Peyer's patch (tissue), 4 donors: Measurements from ENCODE around the gene SSTR5. TPM values are rescaled to one million over a fixed set of nuclear protein-coding genes. Genes with fewer than 3 reads are reported as not detected.
"Not testable (repeated sequence)": the region's sequence is repeated elsewhere in the genome, so short reads cannot be mapped to it uniquely, and the experiment has no call there.

ENCODE experiments used
- DNase-seq, 3 donors: peaks; one replicate each; pipeline ENCODE4 v3.0.0-alpha.2; 2017 to 2019
- H3K27ac ChIP-seq, 4 donors: fragments of 200-600 bp; sonication (generic); one replicate each; pipeline ENCODE4 v1.5.1; 2016 to 2019
- H3K27me3 ChIP-seq, 2 donors: fragments of 200-600 bp; sonication (generic); one replicate each; pipeline ENCODE4 v1.5.1; 2019
- H3K36me3 ChIP-seq, 3 donors: fragments of 200-600 bp; sonication (generic); one replicate each; pipeline ENCODE4 v1.5.1; 2016 to 2019
- H3K4me1 ChIP-seq, 4 donors: fragments of 200-600 bp; sonication (generic); one replicate each; pipeline ENCODE4 v1.5.1; 2016 to 2019
- H3K4me3 ChIP-seq, 4 donors: fragments of 200-600 bp; sonication (generic); 1 replicate in 3 of 4; 2 replicates in 1 of 4; pipeline ENCODE4 v1.5.1; 2016 to 2019; ENCODE audit warnings: mild to moderate bottlenecking in 1 of 4
- H3K9me3 ChIP-seq, 4 donors: fragments of 200-600 bp; sonication (generic); one replicate each; pipeline ENCODE4 v1.5.1; 2016 to 2019; ENCODE audit warnings: mild to moderate bottlenecking in 1 of 4
- POLR2A ChIP-seq, 2 donors: fragments of 450-650 bp; IDR thresholded peaks; one replicate each; pipeline ENCODE4 v1.5.1; 2017; ENCODE audit warnings: antibody characterized with exemption in 2 of 2, mild to moderate bottlenecking in 2 of 2, moderate library complexity in 2 of 2
- total RNA-seq, 4 donors: library from RNA; depleted of rRNA; stranded (reverse); fragments of >200 nt; gene quantifications; one replicate each; pipeline ENCODE4 v1.1.0, GENCODE V29; 2016
- TF ChIP-seq, protein P1 (sequence below), 6 experiments: fragments of 450-650 bp in 4 of 6; fragments of 200-600 bp in 2 of 6; sonication (generic) in 1 of 6; IDR thresholded peaks; one replicate each; pipeline ENCODE4 v1.5.1; 2017 to 2019; ENCODE audit warnings: antibody characterized with exemption in 6 of 6, mild to moderate bottlenecking in 3 of 6, moderate library complexity in 1 of 6

The SSTR5 gene
- total RNA-seq, 4 donors from 2014 or later = 1.5 to 2.1 TPM; not detected in 2

DNA sequence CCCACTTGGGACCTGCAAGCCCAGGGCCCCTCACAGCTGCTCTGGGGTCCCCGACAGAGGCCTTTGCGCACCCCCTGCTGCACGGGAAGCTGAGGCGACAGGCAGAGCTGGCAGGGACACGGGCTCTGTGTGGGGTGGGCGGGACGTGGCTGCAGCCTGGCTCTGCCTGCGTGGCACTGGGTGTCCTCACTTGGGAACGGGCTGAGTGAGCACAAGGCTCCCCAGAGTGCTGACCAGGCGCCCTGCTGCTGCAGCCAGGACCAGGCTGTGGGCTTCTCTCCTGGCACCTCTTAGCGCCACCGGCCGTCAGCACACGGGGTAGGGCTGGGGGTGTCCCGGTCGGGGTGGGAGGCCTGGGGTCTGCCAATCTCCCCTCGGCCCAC lies 16.9 kb downstream of the SSTR5 start:
- peaks cover 0 to 14% (median 7%) of the 10 kb centered on the region in 4 donors for H3K9me3 ChIP-seq
- peak overlapping the region in 2 of 4 donors; percentile 61 to 65 for H3K4me3 ChIP-seq
- TF ChIP-seq, protein P1, sequence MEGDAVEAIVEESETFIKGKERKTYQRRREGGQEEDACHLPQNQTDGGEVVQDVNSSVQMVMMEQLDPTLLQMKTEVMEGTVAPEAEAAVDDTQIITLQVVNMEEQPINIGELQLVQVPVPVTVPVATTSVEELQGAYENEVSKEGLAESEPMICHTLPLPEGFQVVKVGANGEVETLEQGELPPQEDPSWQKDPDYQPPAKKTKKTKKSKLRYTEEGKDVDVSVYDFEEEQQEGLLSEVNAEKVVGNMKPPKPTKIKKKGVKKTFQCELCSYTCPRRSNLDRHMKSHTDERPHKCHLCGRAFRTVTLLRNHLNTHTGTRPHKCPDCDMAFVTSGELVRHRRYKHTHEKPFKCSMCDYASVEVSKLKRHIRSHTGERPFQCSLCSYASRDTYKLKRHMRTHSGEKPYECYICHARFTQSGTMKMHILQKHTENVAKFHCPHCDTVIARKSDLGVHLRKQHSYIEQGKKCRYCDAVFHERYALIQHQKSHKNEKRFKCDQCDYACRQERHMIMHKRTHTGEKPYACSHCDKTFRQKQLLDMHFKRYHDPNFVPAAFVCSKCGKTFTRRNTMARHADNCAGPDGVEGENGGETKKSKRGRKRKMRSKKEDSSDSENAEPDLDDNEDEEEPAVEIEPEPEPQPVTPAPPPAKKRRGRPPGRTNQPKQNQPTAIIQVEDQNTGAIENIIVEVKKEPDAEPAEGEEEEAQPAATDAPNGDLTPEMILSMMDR (IDR thresholded peaks at IDR 0.05) = no peak
- no peak for TF ChIP-seq POLR2A (IDR thresholded peaks at IDR 0.05)
- peaks cover 0 to 18% (median 4%) of the 10 kb centered on the region in 4 donors for H3K4me1 ChIP-seq
- H3K27me3 ChIP-seq = no peaks in the 10 kb centered on the region
- H3K36me3 ChIP-seq = no peaks in the 10 kb centered on the region
- H3K27ac ChIP-seq = peak overlapping the region in 3 of 4 donors; percentile 86 to 93 (median 87)
- DNase-seq = no peak

DNA sequence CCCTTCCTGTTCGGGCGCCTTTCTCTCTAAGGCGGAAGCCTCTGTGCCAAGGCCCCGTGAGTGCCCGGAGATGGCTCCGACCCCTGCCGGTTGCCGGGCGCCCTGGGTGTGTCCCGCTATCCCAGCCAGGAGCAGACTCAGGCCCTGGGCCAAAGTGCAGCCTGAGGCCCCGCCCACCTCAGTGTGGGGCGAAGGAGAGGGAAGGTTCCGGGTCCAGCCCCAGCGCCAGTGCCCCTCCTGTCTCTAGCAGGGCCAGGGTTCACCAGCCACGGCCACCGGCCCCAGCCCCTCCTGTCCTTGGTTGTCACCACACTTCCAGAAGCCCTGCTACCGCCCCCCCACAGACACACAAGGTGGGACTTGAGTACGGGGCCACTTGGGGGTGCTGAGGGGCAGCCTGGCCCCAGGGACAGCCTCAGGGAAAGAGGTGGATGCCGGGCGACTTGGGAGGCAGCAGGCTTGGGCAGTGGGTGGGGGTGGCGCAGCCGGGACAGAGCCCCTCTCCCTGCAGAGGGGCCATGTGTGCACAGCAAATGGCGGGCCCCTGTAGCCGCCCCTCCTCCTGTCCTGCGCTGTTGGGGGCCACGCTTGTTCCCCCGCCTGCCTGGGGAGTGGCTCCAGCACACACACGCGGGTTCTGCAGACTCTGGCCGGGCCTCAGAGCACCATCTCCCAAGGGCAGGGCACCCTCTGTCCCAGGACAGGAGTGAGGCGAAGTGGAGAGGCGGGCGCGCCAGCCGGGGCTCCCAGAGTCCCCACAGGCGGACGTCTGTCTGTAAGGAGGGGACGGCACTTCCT lies 17.5 kb downstream of the SSTR5 start:
- peak; percentile 90 to 95 for TF ChIP-seq POLR2A (IDR thresholded peaks at IDR 0.05)
- TF ChIP-seq, protein P1 (IDR thresholded peaks at IDR 0.05) = peak in 3 of 6 experiments; percentile 56 to 61 (median 61)
- peaks cover 0 to 18% (median 4%) of the 10 kb centered on the region in 4 donors for H3K4me1 ChIP-seq
- peak in 2 of 3 donors; percentile 93 to 97 for DNase-seq
- H3K36me3 ChIP-seq = no peaks in the 10 kb centered on the region
- peaks cover 0 to under 1% of the 10 kb centered on the region in 2 donors for H3K27me3 ChIP-seq
- H3K4me3 ChIP-seq = peak overlapping the region in 3 of 4 donors; percentile 33 to 65 (median 61)
- peak overlapping the region in 3 of 4 donors; percentile 86 to 93 (median 87) for H3K27ac ChIP-seq
- H3K9me3 ChIP-seq = peaks cover 0 to 9% (median 4%) of the 10 kb centered on the region in 4 donors

DNA sequence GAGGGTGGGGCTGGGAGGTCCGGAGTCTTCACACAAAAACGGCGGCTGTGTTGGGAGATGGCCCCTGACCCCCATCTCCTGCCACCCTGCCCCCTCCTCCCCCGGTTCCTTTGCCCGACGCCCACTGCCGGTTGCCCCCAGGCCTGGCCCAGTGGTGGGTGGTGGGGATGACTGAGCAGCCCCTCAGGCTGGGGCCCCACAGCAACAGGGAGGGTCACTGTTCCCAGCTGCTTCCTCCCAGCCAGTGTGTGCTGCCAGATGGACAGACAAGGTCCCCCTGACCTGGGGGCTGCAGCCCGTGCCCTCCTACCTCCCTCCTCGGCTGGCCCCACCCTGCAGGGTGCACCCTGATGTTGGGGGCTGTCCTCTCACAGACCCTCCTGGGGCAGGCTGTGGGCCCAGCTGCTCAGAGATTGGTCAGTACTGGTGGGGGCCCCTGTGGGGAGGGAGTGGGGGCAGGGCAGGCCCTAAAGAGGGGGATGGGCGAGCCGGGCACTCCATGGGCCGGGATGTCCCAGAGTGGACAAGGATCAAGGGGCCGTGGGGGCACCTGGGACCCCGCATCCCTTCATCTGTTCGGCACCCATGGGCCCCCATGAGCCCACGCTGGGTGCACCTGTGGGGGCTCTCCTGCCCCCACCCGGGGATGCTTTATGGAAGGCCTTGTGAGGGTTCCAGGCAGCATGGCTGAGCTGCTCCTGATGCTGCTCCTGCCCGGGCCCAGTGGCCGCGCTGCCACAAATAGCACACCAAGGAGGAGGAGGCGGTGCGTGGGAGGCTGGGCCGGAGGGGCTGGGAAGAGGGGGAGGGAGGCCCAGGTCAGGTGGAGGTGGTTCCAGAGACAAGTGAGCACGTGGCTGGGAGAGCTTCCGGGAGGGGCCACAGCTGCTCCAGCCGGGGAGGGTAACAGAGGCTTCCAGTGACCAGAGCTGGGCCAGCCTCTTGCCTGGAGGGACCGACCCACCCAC lies 18.4 kb downstream of the SSTR5 start:
- H3K9me3 ChIP-seq = peaks cover 0 to 2% (median 0%) of the 10 kb centered on the region in 4 donors
- peaks cover 0 to 18% (median 4%) of the 10 kb centered on the region in 4 donors for H3K4me1 ChIP-seq
- peaks cover 0 to 5% of the 10 kb centered on the region in 2 donors for H3K27me3 ChIP-seq
- TF ChIP-seq, protein P1 (IDR thresholded peaks at IDR 0.05) = no peak
- no peak for TF ChIP-seq POLR2A (IDR thresholded peaks at IDR 0.05)
- no peaks in the 10 kb centered on the region for H3K36me3 ChIP-seq
- DNase-seq = no peak
- peak overlapping the region in 3 of 4 donors; percentile 33 to 65 (median 61) for H3K4me3 ChIP-seq
- peak overlapping the region in 3 of 4 donors; percentile 86 to 93 (median 87) for H3K27ac ChIP-seq

DNA sequence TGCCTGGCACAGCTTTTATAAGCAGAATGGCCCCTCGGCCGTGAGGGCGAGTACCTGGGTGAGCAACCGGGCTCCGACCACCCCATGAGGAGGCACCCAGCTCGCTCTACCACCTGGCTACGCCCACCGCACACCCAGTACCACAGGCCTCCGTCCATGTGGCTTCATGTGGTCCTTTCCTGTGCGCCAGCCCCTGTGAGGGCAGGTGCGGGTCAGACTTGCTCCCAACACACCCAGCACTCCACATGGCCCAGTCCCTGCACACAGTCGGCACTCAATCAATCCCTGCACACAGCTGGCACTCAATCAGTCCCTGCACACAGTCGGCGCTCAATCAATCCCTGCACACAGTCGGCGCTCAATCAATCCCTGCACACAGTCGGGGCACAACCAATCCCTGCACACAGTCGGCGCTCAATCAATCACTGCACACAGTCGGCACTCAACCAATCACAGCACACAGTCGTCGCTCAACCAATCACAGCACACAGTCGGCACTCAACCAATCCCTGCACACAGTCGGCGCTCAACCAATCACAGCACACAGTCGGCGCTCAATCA lies 19.5 kb downstream of the SSTR5 start:
- peaks cover 0 to 18% (median 4%) of the 10 kb centered on the region in 4 donors for H3K4me1 ChIP-seq
- DNase-seq = no peak
- H3K27ac ChIP-seq = no peak overlapping the region
- no peak for TF ChIP-seq POLR2A (IDR thresholded peaks at IDR 0.05)
- TF ChIP-seq, protein P1 (IDR thresholded peaks at IDR 0.05) = no peak
- no peaks in the 10 kb centered on the region for H3K9me3 ChIP-seq
- no peaks in the 10 kb centered on the region for H3K36me3 ChIP-seq
- peaks cover 0 to 5% of the 10 kb centered on the region in 2 donors for H3K27me3 ChIP-seq
- no peak overlapping the region for H3K4me3 ChIP-seq

DNA sequence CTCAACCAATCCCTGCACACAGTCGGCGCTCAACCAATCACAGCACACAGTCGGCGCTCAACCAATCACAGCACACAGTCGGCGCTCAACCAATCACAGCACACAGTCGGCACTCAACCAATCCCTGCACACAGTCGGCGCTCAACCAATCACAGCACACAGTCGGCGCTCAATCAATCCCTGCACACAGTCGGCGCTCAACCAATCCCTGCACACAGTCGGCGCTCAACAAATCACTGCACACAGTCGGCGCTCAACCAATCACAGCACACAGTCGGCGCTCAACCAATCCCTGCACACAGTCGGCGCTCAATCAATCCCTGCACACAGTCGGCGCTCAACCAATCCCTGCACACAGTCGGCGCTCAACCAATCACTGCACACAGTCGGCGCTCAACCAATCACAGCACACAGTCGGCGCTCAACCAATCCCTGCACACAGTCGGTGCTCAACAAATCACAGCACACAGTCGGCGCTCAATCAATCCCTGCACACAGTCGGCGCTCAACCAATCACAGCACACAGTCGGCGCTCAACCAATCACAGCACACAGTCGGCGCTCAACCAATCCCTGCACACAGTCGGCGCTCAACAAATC lies 20.2 kb downstream of the SSTR5 start:
- H3K27me3 ChIP-seq, H3K9me3 ChIP-seq, H3K27ac ChIP-seq, H3K36me3 ChIP-seq, DNase-seq, H3K4me3 ChIP-seq: not testable (repeated sequence)
- H3K4me1 ChIP-seq = peaks cover 0 to 18% (median 4%) of the 10 kb centered on the region in 4 donors
